Activated T-cell treated with anti-CD3 and anti-CD28 coated beads, Interleukin-2, amount 50 U/mL, for 72 hours (primary cell): ENCODE results near the gene BMP7. TPM values are rescaled to one million over a fixed set of nuclear protein-coding genes. Genes with fewer than 3 reads are reported as not detected.

Experiments
- ATAC-seq, 2 donors: fragments of 150-1000 bp; cut with Tn5 transposase; replicated peaks in 1 of 2; 2 replicates each; pipeline ENCODE4 v1.10.0; 2021; ENCODE audit warnings: moderate library complexity in 2 of 2, mild to moderate bottlenecking in 1 of 2
- DNase-seq, 2 donors: peaks; one replicate each; pipeline ENCODE4 v3.0.0; 2021 to 2022; ENCODE audit warnings: mixed read lengths in 1 of 2
- H3K27ac Mint-ChIP-seq: one replicate; pipeline ENCODE4 v1.8.0; 2022; ENCODE audit warnings: mild to moderate bottlenecking, moderate library complexity, mixed read lengths
- H3K27me3 Mint-ChIP-seq: one replicate; pipeline ENCODE4 v1.8.0; 2022; ENCODE audit warnings: low read depth, mixed read lengths
- H3K36me3 Mint-ChIP-seq, 2 donors: one replicate each; pipeline ENCODE4 v1.8.0; 2022; ENCODE audit warnings: mixed read lengths in 2 of 2, mild to moderate bottlenecking in 1 of 2; ENCODE audit not compliant: insufficient read depth in 2 of 2
- H3K4me1 Mint-ChIP-seq: one replicate; pipeline ENCODE4 v1.8.0; 2022; ENCODE audit warnings: low read depth, mixed read lengths
- H3K4me3 Mint-ChIP-seq, 2 donors: one replicate each; pipeline ENCODE4 v1.8.0; 2022; ENCODE audit warnings: mild to moderate bottlenecking in 2 of 2, mixed read lengths in 2 of 2, moderate library complexity in 2 of 2
- H3K9me3 Mint-ChIP-seq, 2 donors: one replicate each; pipeline ENCODE4 v1.8.0; 2022; ENCODE audit warnings: mixed read lengths in 2 of 2
- total RNA-seq, 2 donors: library from RNA; stranded (reverse); gene quantifications; one replicate each; pipeline ENCODE4 v1.2.3, GENCODE V29; 2022

Gene BMP7
- total RNA-seq, 2 donors from 2014 or later, result 0.31 to 0.39 TPM

- no peak for DNase-seq
- Mint-ChIP-seq H3K36me3 (no peaks in the 10 kb centered on the region), H3K27ac (no peak overlapping the region), H3K4me3 (no peak overlapping the region), H3K4me1 (peaks cover 9% of the 10 kb centered on the region), H3K9me3 (no peaks in the 10 kb centered on the region), H3K27me3 (peaks cover 13% of the 10 kb centered on the region)
- ATAC-seq, result no peak
Measured at GRCh38 chr20:57174737-57175136, 91.7 kb downstream of the BMP7 start.

DNA sequence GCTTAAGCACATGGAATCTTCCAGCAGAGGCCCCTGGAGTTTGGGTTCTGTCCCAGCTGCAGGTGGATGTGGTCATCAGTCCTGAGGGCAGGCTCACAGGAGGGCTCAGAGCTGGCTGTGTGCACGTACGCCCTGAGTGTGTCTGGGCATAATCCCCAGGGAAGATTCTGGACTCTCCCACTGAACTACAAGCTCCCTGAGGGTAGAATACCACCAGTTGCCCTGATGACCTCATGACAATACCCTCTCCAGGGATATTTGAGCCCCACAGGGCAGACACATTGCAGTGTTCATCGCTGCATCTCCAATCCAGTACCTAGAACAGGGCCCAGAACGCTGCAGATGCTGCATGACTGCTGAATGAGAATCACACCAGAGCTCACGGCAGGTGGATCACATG lies 92.5 kb downstream of the BMP7 start:
- H3K36me3 Mint-ChIP-seq, result no peaks in the 10 kb centered on the region
- no peak for DNase-seq
- no peaks in the 10 kb centered on the region for H3K9me3 Mint-ChIP-seq

GRCh38 chr20:57173041-57173440 lies 93.4 kb downstream of the BMP7 start:
- ATAC-seq, result no peak
- H3K27ac Mint-ChIP-seq, result no peak overlapping the region
- no peaks in the 10 kb centered on the region for H3K9me3 Mint-ChIP-seq
- H3K4me1 Mint-ChIP-seq, result peaks cover 9% of the 10 kb centered on the region
- no peaks in the 10 kb centered on the region for H3K36me3 Mint-ChIP-seq
- H3K4me3 Mint-ChIP-seq, result no peak overlapping the region
- DNase-seq, result no peak
- peaks cover 12% of the 10 kb centered on the region for H3K27me3 Mint-ChIP-seq

More for the DNA sequence above, 92.5 kb downstream of the BMP7 start:
- Mint-ChIP-seq H3K27ac (no peak overlapping the region), H3K4me3 (no peak overlapping the region), H3K4me1 (peaks cover 9% of the 10 kb centered on the region), H3K27me3 (peaks cover 13% of the 10 kb centered on the region)
- ATAC-seq, result no peak

- ATAC-seq, result no peak
- H3K36me3 Mint-ChIP-seq, result no peaks in the 10 kb centered on the region
- H3K27ac Mint-ChIP-seq, result no peak overlapping the region
- H3K4me1 Mint-ChIP-seq, result peaks cover 4% of the 10 kb centered on the region
- H3K9me3 Mint-ChIP-seq, result no peaks in the 10 kb centered on the region
- no peak overlapping the region for H3K4me3 Mint-ChIP-seq
- no peak for DNase-seq
- H3K27me3 Mint-ChIP-seq, result peaks cover 8% of the 10 kb centered on the region
Measured at GRCh38 chr20:57170343-57170742, 96.1 kb downstream of the BMP7 start.

GRCh38 chr20:57169162-57169561 lies 97.3 kb downstream of the BMP7 start:
- DNase-seq, result no peak
- H3K9me3 Mint-ChIP-seq, result no peaks in the 10 kb centered on the region
- ATAC-seq, result no peak
- no peaks in the 10 kb centered on the region for H3K36me3 Mint-ChIP-seq
- peaks cover 12% of the 10 kb centered on the region for H3K27me3 Mint-ChIP-seq
- H3K27ac Mint-ChIP-seq, result no peak overlapping the region
- no peak overlapping the region for H3K4me3 Mint-ChIP-seq
- H3K4me1 Mint-ChIP-seq, result no peaks in the 10 kb centered on the region

DNA sequence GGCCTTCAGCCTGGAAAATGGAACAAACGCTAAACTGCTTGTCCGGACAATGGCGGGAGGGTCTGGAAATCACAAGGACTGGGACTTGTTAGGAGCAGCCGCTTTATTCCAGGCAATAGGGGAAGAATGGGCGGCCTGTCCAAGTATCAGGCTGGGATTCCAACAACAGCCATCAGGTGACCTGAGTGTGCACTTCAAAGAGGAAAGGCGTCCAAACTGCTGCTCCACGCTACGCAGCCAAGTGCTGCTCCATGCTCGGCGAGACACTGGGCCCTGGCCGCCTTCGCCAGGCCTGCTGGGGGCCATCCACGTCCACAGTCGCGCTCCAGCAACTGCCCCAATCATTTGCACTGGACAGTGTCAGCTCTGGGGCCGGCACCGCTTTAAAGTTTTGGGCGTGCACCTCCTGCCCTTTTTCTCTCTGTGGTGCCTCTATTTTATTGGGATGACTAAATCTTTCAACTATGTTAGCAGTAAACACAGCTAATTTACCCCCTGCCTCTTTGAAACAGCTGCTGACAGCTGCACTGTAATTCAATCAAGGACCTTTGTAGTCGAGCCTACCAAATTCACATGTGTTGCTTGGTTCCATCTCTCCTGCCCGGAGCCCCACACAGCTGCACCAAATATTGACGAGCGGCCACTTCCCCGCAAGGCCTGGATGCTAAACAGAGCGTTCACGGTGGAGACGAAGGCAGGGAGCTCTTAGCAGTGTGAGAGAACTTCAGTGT lies 98.3 kb downstream of the BMP7 start:
- no peak overlapping the region for H3K27ac Mint-ChIP-seq
- no peak for DNase-seq
- H3K27me3 Mint-ChIP-seq, result peaks cover 12% of the 10 kb centered on the region
- H3K4me1 Mint-ChIP-seq, result no peaks in the 10 kb centered on the region
- no peak for ATAC-seq
- H3K4me3 Mint-ChIP-seq, result no peak overlapping the region
- no peaks in the 10 kb centered on the region for H3K36me3 Mint-ChIP-seq
- no peaks in the 10 kb centered on the region for H3K9me3 Mint-ChIP-seq

DNA sequence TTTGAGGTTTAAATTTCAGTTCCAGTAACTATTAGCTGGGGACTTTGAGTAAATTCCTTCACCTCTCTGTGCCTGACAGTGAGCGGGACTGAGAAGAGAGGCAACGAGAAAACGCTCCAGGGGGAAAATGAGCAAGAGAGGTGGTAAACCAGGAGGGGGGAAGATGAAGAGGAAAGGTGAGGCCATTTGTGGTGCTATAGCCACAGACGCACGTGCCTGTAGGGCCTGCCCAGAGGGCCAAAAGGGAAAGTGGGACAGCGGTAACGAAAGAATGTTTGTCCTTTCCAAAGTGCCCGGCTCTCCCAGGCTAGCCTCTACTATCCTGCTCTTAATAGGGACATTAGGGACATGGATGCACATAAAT lies 99.2 kb downstream of the BMP7 start:
- ATAC-seq (no peak), DNase-seq (no peak)
- H3K4me3 Mint-ChIP-seq, result no peak overlapping the region
- no peak overlapping the region for H3K27ac Mint-ChIP-seq
- peaks cover 12% of the 10 kb centered on the region for H3K27me3 Mint-ChIP-seq
- no peaks in the 10 kb centered on the region for H3K4me1 Mint-ChIP-seq
- H3K36me3 Mint-ChIP-seq, result no peaks in the 10 kb centered on the region
- H3K9me3 Mint-ChIP-seq, result no peaks in the 10 kb centered on the region

DNA sequence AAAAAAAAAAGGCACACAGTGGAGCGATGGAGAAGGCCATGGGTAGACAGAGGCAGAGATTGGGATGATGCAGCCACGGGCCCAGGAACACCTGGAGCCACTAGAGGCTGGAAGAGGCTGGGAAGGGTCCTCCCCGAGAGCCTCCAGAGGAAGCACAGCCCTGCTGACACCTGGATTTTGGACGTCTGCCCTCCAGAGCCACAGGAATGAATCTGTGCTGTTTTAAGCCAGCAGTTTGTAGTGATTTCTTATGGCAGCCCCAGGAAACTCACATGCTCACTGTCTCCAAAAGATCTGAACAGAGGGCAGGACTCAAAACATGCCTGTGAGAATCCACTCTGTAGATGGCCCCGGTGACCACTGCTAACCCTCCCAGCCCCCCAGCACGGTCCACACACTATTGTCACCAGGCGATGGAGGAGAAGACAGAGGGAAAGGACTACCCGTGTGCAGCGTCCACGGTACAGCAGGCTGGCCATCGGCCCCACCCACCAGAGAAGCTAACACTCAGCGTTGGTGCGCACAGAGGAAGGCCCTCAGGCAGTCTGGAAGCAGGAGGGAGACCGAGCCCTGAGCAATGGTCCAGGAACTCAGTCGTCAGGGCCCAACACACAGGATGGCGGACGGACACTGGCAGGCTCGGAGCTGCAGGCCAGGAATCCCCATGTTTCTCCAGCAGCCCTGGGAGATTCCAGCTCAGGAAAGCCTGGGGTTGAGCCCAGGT lies 99.7 kb downstream of the BMP7 start:
- DNase-seq, result no peak
- ATAC-seq, result no peak
- Mint-ChIP-seq H3K9me3 (no peaks in the 10 kb centered on the region), H3K4me3 (no peak overlapping the region), H3K4me1 (no peaks in the 10 kb centered on the region), H3K27ac (no peak overlapping the region), H3K36me3 (no peaks in the 10 kb centered on the region), H3K27me3 (peaks cover 12% of the 10 kb centered on the region)

GRCh38 chr20:57165427-57166004 lies 100.9 kb downstream of the BMP7 start:
- no peaks in the 10 kb centered on the region for H3K9me3 Mint-ChIP-seq
- no peak overlapping the region for H3K4me3 Mint-ChIP-seq
- ATAC-seq (no peak), DNase-seq (no peak)
- peaks cover 6% of the 10 kb centered on the region for H3K27me3 Mint-ChIP-seq
- H3K27ac Mint-ChIP-seq, result no peak overlapping the region
- H3K36me3 Mint-ChIP-seq, result no peaks in the 10 kb centered on the region
- no peaks in the 10 kb centered on the region for H3K4me1 Mint-ChIP-seq

DNA sequence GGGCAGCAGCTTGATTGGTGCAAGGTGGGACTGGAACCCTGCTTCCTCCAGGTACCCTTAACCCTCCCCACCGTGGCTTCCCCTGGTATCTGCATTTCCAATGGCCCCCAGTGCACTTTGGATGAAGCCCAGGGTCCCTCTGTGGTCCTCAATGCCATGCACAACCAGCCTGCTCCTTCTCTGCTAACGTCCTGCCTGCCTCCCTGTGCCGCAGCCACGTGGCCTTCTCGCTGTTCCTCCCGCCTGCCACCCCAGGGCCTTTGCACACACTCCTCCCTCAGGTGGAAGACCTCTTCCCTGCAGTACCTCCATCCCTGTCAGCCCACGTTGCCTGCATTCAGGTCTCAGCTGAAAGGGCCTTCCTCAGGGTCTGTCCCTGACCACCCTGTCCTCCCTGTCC lies 101.6 kb downstream of the BMP7 start:
- no peak overlapping the region for H3K4me3 Mint-ChIP-seq

DNA sequence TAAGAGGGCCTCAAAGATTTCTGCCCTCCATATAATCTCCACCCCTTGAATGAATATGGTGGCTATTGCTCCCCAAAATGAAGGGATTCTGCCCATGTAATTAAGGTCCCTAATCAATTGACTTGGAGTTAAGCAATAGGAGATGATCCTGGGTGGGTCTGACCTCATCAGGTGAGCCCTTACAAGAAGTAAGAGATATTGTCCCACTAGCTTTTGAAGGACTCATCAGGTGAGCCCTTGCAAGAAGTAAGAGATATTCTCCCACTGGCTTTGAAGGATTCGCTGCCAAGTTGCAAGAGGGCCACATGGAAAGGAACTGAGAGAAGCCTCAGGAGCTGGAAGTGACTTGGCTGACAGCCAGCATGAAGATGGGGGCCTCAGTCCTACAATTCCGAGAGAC lies 103.4 kb downstream of the BMP7 start:
- ATAC-seq (no peak), DNase-seq (no peak)

More for the DNA sequence above, 101.6 kb downstream of the BMP7 start:
- no peak for ATAC-seq
- peaks cover 6% of the 10 kb centered on the region for H3K27me3 Mint-ChIP-seq
- H3K36me3 Mint-ChIP-seq, result no peaks in the 10 kb centered on the region
- H3K9me3 Mint-ChIP-seq, result no peaks in the 10 kb centered on the region
- no peaks in the 10 kb centered on the region for H3K4me1 Mint-ChIP-seq
- no peak for DNase-seq
- H3K27ac Mint-ChIP-seq, result no peak overlapping the region

GRCh38 chr20:57162362-57162652 lies 104.1 kb downstream of the BMP7 start:
- Mint-ChIP-seq H3K4me3 (no peak overlapping the region), H3K9me3 (no peaks in the 10 kb centered on the region), H3K4me1 (no peaks in the 10 kb centered on the region), H3K36me3 (no peaks in the 10 kb centered on the region), H3K27me3 (peaks cover 6% of the 10 kb centered on the region), H3K27ac (no peak overlapping the region)
- ATAC-seq, result no peak
- DNase-seq, result no peak

More for the DNA sequence above, 103.4 kb downstream of the BMP7 start:
- Mint-ChIP-seq H3K27me3 (peaks cover 6% of the 10 kb centered on the region), H3K4me1 (no peaks in the 10 kb centered on the region), H3K36me3 (no peaks in the 10 kb centered on the region), H3K27ac (no peak overlapping the region), H3K4me3 (no peak overlapping the region), H3K9me3 (no peaks in the 10 kb centered on the region)

DNA sequence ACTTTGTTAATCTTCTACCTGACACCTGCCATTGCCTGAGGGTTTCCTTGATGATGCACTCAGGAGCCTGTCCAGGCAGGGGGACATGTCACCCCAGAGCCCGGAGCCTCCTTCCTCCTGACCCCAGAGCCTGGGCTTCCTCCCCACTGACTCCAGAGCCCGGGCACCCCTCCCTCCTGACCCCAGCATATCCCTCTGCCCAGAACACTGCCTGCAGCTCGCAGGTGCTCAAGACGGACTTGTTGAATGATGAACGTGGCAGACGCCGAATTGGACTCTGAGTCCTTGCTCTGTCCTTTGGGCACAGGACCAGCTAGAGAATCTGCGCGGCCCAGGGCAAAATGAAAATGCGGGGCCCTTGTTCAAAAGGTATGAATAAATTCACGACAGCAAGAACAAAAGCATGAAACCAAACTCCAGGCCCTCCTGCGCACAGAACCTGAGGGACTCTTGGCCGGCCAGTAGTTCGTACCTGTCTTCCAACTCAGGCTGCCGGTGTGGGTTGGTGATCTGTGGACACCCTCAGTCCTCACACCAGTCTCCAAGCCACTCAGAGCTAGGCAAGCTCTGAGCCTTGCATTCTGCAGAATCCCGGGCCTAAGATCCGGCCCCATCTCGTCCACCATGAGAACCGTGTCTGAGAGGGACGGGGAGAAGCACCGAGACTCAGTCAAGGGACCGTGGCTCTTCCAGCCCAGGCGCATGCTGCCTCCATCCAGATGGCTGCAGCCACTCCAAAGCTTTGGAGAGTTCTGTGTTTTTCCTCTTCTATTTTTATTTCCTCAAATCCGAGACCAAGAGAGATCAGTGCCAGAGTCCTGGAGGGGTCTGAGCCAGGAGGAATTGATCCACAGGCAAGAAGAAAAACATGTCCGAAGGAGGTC lies 104.7 kb downstream of the BMP7 start:
- Mint-ChIP-seq H3K27ac (no peak overlapping the region), H3K27me3 (peaks cover 6% of the 10 kb centered on the region), H3K4me3 (no peak overlapping the region), H3K36me3 (no peaks in the 10 kb centered on the region), H3K9me3 (no peaks in the 10 kb centered on the region), H3K4me1 (no peaks in the 10 kb centered on the region)
- no peak for DNase-seq
- no peak for ATAC-seq
